ENCODE measurements around the gene PLCL1. TPM values are rescaled to one million over a fixed set of nuclear protein-coding genes. Genes with fewer than 3 reads are reported as not detected.

PLCL1 gene
- total and polyA plus RNA-seq, 2 experiments from 2014 or later: 0.80 to 2.3 TPM

- Histone ChIP-seq H2AFZ (no peak overlapping the region), H3K9me2 (ENCODE audit: insufficient read depth) (no peaks in the 10 kb centered on the region), H3K4me3 (no peak overlapping the region), H3K36me3 (ENCODE audit: low read depth) (no peaks in the 10 kb centered on the region), H3K9me3 (ENCODE audit: low read depth) (no peaks in the 10 kb centered on the region), H4K20me1 (ENCODE audit: insufficient read depth) (no peaks in the 10 kb centered on the region), H3K4me2 (ENCODE audit: unreplicated experiment) (no peak overlapping the region), H3K27ac (no peak overlapping the region), H3K9ac (no peak overlapping the region), H3F3A (ENCODE audit: insufficient read depth) (no peaks in the 10 kb centered on the region), H3K79me2 (ENCODE audit: insufficient read depth) (no peaks in the 10 kb centered on the region), H3K27me3 (replicated peaks; ENCODE audit: insufficient read depth) (no peaks in the 10 kb centered on the region), H3K4me1 (ENCODE audit: insufficient read depth) (no peaks in the 10 kb centered on the region)
- WGBS, 2 experiments (ENCODE audit: low coverage in 1 of 2, low lambda C conversion rate in 2 of 2, missing lambda C conversion rate in 2 of 2): 87 to 93% methylated on average over 1 of the region's 1 CpG
- no peak for TF ChIP-seq EZH2phosphoT487 (IDR thresholded peaks at IDR 0.05; ENCODE audit: insufficient read depth, low read depth)
- TF ChIP-seq EZH2 (IDR thresholded peaks at IDR 0.05; ENCODE audit: insufficient read depth, poor library complexity, severe bottlenecking): no peak
- DNase-seq: no peak
- in situ Hi-C loops (cut with MboI): no loop called here
Measured at GRCh38 chr2:197857476-197858107, 53.2 kb downstream of the PLCL1 start.

GRCh38 chr2:197858607-197859140, 54.3 kb downstream of the PLCL1 start:
- Histone ChIP-seq H3K4me1 (ENCODE audit: insufficient read depth) (no peaks in the 10 kb centered on the region), H3K79me2 (ENCODE audit: insufficient read depth) (no peaks in the 10 kb centered on the region), H3K4me3 (no peak overlapping the region), H3K9me2 (ENCODE audit: insufficient read depth) (no peaks in the 10 kb centered on the region), H3K9me3 (ENCODE audit: low read depth) (no peaks in the 10 kb centered on the region), H3K36me3 (ENCODE audit: low read depth) (no peaks in the 10 kb centered on the region), H2AFZ (no peak overlapping the region), H3K9ac (no peak overlapping the region), H3K4me2 (ENCODE audit: unreplicated experiment) (no peak overlapping the region), H4K20me1 (ENCODE audit: insufficient read depth) (no peaks in the 10 kb centered on the region), H3K27ac (no peak overlapping the region), H3K27me3 (replicated peaks; ENCODE audit: insufficient read depth) (no peaks in the 10 kb centered on the region), H3F3A (ENCODE audit: insufficient read depth) (no peaks in the 10 kb centered on the region)
- WGBS, 2 experiments (ENCODE audit: low coverage in 1 of 2, low lambda C conversion rate in 2 of 2, missing lambda C conversion rate in 2 of 2): 57 to 60% methylated on average over 3 of the region's 3 CpGs
- no peak for DNase-seq
- in situ Hi-C loops (cut with MboI): no loop called here
- TF ChIP-seq EZH2phosphoT487 (IDR thresholded peaks at IDR 0.05; ENCODE audit: insufficient read depth, low read depth) (no peak), EZH2 (IDR thresholded peaks at IDR 0.05; ENCODE audit: insufficient read depth, poor library complexity, severe bottlenecking) (no peak)

DNA sequence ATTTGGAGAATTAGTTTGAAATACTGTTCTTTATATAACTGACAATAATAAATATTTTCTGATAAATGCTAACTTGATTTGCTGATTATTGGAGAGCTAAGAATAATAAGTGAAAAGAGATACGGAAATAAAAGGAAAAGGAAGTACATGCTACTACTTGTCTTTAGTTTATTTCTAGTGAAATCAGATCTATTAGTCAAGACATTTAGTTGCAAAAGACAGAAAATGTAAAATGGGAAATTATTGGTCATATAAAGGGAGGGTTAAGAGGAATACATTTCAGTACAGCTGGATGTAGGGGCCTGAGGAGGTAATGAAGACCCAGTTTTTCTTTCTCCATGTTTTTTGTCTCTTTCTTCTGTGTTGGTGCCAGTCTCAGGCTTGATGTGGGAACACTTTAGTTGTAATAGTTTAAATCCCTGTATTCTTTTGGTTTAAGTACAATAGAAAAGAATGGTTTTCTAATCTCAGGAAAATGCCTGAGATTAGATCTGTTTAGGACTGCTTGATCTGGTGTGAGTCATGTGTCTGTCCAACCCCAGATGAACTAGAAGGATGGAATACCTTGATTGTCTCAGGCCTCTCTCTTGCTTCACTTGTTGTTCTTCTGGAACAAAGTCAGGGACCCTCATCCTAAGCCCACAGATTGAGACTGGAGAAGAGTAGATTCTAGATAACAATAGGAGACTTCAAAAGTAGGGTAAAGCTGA, 58.0 kb downstream of the PLCL1 start:
- no peak overlapping the region for H3K4me3 ChIP-seq
- H2AFZ ChIP-seq: no peak overlapping the region
- no peak for DNase-seq
- H4K20me1 ChIP-seq (ENCODE audit: insufficient read depth): no peaks in the 10 kb centered on the region
- no peak overlapping the region for H3K4me2 ChIP-seq (ENCODE audit: unreplicated experiment)
- no peaks in the 10 kb centered on the region for H3F3A ChIP-seq (ENCODE audit: insufficient read depth)
- H3K9me2 ChIP-seq (ENCODE audit: insufficient read depth): no peaks in the 10 kb centered on the region
- no peaks in the 10 kb centered on the region for H3K36me3 ChIP-seq (ENCODE audit: low read depth)
- H3K9ac ChIP-seq: no peak overlapping the region
- H3K79me2 ChIP-seq (ENCODE audit: insufficient read depth): no peaks in the 10 kb centered on the region
- TF ChIP-seq EZH2 (IDR thresholded peaks at IDR 0.05; ENCODE audit: insufficient read depth, poor library complexity, severe bottlenecking) (no peak), EZH2phosphoT487 (IDR thresholded peaks at IDR 0.05; ENCODE audit: insufficient read depth, low read depth) (no peak)
- in situ Hi-C loops (cut with MboI): no loop called here
- no peaks in the 10 kb centered on the region for H3K4me1 ChIP-seq (ENCODE audit: insufficient read depth)
- H3K27ac ChIP-seq: no peak overlapping the region
- no peaks in the 10 kb centered on the region for H3K27me3 ChIP-seq (replicated peaks; ENCODE audit: insufficient read depth)
- WGBS, 2 experiments (ENCODE audit: low coverage in 1 of 2, low lambda C conversion rate in 2 of 2, missing lambda C conversion rate in 2 of 2): 94 to 97% methylated on average over 1 of the region's 1 CpG
- H3K9me3 ChIP-seq (ENCODE audit: low read depth): no peaks in the 10 kb centered on the region

- Histone ChIP-seq H3K4me2 (ENCODE audit: unreplicated experiment) (no peak overlapping the region), H3K36me3 (ENCODE audit: low read depth) (no peaks in the 10 kb centered on the region), H3K4me1 (ENCODE audit: insufficient read depth) (no peaks in the 10 kb centered on the region), H2AFZ (no peak overlapping the region), H3K9me2 (ENCODE audit: insufficient read depth) (no peaks in the 10 kb centered on the region), H3K9ac (no peak overlapping the region), H4K20me1 (ENCODE audit: insufficient read depth) (no peaks in the 10 kb centered on the region), H3F3A (ENCODE audit: insufficient read depth) (no peaks in the 10 kb centered on the region), H3K79me2 (ENCODE audit: insufficient read depth) (no peaks in the 10 kb centered on the region), H3K4me3 (no peak overlapping the region), H3K27ac (no peak overlapping the region), H3K9me3 (ENCODE audit: low read depth) (no peaks in the 10 kb centered on the region), H3K27me3 (replicated peaks; ENCODE audit: insufficient read depth) (no peaks in the 10 kb centered on the region)
- WGBS, 2 experiments (ENCODE audit: low coverage in 1 of 2, low lambda C conversion rate in 2 of 2, missing lambda C conversion rate in 2 of 2): 82 to 88% methylated on average over 1 of the region's 1 CpG
- TF ChIP-seq EZH2phosphoT487 (IDR thresholded peaks at IDR 0.05; ENCODE audit: insufficient read depth, low read depth): no peak
- TF ChIP-seq EZH2 (IDR thresholded peaks at IDR 0.05; ENCODE audit: insufficient read depth, poor library complexity, severe bottlenecking): no peak
- no peak for DNase-seq
- in situ Hi-C loops (cut with MboI): no loop called here
Measured at GRCh38 chr2:197863744-197864143, 59.4 kb downstream of the PLCL1 start.

Data from GM23248 (cell line).